COLO668 (cell line): ENCODE results near the gene USP19.
A peak's percentile ranks its signal among the peaks of the same experiment; 100 is the strongest.

ENCODE experiments used
- DNase-seq: peaks from one replicate; lab custom pipeline; 2025; ENCODE audit not compliant: unreplicated experiment; lab: John Stamatoyannopoulos, UW

USP19 gene

DNA sequence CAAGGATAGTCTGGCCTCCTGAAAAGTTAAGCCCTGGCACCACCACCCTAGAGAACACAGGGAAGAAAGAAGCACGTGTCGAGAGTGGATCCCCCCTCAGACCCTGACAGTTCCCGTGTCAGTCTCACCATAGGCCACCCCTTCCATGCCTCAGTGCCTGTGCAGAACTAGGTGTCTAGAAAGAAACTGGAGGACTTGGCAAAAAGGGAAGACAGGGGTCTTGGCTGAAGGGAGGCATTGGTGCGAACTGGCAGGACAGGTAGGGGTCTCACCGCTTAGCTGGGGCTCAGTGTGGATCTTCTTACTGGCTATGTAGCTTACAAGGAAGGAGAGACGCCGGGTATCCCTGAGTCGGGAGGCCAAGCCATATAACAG, 16.6 kb downstream of the USP19 start:
- DNase-seq = no peak

DNA sequence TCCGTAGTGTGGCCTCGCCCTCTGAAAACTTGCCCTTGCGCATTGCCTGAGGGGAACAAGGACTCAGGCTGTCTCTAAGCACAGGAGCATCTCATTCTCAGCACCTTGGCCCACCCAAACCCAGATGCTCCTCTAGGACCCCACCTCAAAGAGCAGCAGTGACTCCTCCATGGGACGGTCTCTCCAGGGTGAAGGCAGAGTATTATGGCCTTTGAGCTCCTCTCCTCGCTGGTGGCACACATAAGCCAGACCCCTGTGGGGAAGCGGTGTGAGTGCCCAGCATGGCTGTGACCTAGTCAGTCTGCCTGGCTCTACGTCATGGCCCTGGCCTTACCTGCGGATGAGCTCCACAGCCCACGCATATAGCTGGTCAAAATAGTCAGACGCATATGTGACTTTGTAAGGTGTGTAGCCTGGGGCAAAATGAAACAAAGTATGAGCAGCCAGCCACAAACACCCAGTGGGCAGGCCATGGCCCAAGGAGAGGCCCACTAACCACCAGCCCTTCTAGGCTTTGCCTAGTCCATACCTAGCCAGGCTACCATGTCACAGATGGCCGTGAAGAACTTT, 20.5 kb downstream of the USP19 start:
- DNase-seq = no peak

DNA sequence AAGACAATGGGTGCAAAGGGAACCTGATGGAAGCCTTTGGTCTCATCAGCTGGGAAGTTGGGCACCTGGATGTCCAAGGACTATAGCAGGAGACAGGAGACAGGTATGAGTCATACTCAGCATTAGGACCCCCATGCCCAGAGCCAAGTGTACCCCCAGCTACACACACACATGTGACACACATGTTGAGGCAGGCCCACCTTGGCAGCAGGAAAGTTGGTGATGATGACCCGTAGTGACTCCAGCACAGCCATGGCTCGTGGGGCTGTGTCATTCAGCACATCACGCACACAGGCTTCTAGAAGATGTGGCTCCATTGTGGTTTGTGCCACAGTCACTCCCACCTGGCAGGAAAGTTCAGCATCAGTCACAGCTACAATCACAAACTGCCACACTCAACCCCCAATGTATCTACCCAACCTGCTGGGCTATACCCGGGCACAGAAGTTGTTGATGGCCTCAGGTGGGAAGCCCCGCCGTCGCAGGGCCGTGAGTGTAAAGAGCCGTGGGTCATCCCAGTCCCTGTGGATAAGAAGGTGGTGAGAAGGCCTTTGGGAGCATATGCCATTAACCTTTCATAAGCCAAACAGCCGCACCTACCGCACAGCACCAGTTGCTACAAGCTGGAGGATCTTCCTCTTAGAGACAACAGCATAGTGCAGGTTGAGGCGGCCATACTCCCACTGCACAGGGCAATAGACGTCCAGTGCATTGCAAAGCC, 21.6 kb downstream of the USP19 start:
- no peak for DNase-seq

DNA sequence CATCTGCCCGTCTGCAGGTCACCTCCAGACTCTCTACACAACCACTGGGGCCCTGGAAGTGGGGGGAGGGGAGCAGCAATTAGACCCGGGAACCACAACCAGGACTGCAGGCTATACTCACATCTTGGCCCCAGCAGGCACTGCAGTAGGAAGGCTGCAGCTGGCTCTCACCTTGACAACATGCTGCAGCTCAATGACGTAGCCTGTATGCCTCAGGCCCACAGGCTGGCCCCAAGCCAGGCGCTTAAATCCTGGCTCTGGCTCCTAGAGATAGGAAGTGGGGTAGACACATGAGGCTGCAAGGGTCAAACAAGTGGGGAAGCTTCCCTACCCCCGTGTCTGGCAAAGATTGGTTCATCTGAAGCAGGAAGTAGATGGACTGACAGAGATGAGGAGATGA, 22.2 kb downstream of the USP19 start:
- DNase-seq = peak; percentile 4

DNA sequence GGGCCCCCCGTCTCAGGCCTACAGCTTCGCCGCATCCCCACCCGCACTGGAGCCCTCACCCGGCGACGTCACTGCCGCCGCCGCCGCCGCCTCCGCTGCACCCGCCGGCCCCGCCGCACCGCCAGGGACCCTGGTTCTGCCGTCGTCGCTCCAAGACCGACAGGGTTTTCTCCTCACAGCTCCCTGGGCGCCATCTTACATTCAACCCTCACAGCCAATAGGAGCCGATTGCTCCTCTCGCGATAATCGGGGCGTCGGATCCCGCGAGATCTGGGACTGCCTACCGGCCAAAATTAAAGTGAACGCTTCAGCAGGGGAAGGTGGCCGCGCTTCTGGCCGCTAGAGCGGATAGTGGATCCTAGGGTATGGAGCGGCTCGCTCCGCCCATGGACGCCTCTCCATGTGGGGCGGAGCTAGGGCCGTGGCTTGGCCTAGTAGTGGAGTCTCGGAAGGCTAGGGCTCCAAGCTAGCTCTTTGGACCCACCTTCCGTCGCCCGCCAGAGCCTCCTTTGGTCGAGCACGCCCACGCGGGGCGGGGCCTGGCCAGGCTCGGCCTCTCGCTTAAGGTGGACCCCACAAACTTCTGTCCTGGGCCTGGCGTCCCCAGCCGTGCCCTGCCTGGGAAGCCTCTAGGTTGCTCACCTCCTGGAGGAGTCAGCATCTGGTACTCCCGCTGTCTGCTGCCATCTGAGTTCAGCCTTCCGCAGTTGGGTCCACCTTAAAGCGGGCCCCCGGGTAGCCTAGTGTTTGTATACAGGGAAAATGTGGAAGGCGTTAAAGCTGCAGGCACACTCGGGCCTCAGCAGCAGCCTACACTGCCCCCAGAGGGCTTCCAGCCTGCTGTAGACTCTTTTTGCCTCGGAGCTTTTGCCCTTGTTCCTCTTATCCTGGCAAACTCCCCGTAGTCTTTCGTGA, 26.5 kb downstream of the USP19 start, which contains the start of gene QRICH1:
TSS of gene QRICH1 (minus strand) at position 219 of the 915 bp plus-strand sequence. CDS start 17,054 bp downstream, outside the sequence.
- peak; percentile 91 for DNase-seq

DNA sequence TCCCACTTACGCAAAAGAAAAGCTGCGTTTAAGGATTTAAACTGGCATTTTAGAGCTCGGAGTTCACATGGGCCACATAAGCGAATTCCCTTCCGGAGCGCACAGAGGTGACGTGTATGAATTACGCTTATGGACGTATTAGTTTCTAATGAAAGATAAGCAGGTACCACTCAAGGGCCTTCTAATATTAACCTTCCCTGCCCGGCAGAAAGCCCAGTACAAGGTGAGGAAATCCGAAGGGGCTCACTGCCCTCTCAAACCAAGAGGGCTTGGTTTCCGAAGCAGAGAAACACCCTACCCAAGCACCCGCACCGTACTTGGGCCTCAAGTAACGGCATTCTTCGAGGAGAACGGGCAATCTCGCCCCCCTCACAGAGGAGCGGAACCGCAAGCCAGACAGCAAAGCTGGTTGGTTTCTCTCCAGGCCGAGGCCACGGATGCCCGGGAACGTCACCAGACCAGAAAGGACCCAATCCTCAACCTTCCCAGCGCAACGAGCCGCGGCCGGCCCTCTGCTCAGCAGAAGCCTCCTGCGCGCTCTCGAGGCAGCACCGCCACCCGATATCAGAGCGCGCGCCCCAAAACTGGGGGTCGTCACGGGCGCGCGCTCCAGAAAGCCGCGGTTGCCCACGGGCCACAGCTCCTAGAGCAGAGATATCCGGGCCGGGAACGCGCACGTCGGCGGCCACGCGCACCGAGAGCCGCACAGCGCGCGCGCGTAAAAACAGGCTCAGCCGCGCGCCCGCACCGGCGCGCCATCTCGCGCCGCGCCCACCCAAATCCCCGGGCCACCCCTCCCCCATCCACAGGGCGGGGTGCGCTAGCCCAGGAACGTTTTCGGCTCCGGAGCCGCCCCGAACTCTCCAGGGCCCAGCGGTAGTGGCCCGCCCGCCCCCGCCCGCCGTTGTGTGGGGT, 27.4 kb downstream of the USP19 start:
- DNase-seq = peak; percentile 81

DNA sequence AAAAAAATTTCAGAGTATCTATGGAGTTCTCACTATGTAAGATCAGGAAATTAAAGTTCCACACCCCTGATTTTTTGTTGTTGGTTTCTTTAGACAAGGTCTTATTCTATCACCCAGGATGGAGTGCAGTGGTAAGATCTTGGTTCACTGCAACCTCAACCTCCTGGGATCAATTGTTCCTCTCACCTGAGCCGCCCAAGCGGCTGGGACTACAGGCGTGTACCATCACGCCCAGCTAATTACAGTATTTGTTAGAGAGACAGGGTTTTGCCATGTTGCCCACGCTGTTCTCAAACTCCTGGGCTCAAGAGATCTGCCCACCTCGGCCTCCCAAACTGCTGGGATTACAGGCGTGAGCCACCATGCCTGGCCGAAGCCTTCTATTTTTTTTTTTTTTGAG, 39.2 kb downstream of the USP19 start:
- no peak for DNase-seq

DNA sequence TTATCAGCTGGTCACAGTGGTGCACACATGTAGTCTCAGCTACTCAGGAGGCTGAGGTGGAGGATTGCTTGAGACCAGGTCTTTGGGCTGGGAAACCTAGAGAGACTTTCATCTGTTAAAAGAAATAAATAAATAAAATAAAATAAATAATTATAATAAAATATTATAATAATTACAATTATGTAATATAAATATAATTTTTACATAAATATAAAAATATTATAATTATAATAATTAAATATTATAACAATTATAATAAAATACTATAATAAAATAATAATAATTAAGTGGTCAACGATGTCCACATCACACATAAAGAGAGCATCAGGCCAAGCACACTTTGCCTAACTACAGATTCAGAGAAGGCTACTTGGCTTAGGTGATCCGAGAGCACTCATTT, 41.4 kb downstream of the USP19 start:
- DNase-seq = no peak

DNA sequence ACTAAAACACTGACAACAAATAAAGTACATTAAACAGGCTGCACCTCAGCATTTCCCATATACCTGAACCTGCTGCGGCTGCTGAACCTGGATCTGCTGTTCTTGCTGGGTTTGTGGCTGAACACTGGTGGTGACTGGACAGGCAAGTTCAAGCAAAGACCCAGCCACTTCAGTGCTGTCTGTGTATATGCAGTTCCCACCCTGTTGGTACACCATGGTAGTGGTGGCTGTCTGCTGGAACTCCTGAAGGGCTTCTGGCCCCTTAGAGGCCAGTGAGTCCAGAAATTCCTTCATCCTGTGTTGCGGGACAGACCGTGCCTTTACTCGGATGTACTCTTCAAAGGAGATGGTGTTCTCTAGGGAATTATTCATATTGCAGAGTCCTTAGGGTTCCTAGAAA, 44.0 kb downstream of the USP19 start:
- no peak for DNase-seq

DNA sequence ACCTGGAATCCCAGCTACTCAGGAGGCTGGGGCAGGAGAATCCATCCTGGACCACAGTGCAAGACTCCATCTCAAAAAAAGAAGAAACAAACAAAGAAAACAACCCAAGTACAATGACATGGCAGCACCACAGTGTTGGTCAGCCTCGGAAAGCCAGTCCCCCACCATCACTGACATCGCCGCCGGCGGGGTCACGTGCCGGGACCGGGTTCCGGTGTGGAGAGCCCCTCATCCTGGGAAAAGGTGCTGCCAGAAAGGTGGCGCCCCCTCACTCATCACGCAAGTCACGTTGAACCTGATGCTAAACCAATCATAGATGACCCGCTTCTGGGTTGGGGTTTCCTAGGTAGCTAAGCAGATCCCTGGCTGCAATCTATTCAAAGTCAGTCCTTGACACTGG, 44.5 kb downstream of the USP19 start:
- DNase-seq = no peak
